HTR-8/SVneo (cell line): ENCODE results near the gene KSR2.
"Not testable (repeated sequence)": the region's sequence is repeated elsewhere in the genome, so short reads cannot be mapped to it uniquely, and the experiment has no call there.

Experiments used
- DNase-seq: peaks from one replicate; pipeline ENCODE4 v3.0.0; 2011; ENCODE audit warnings: low spot score, mixed read lengths; ENCODE audit not compliant: insufficient read length
- FAIRE-seq: peaks from 2 replicates; lab custom pipeline; 2011; peaks lifted over from hg19 to GRCh38; lab: Jason Lieb, UNC

The KSR2 gene

DNA sequence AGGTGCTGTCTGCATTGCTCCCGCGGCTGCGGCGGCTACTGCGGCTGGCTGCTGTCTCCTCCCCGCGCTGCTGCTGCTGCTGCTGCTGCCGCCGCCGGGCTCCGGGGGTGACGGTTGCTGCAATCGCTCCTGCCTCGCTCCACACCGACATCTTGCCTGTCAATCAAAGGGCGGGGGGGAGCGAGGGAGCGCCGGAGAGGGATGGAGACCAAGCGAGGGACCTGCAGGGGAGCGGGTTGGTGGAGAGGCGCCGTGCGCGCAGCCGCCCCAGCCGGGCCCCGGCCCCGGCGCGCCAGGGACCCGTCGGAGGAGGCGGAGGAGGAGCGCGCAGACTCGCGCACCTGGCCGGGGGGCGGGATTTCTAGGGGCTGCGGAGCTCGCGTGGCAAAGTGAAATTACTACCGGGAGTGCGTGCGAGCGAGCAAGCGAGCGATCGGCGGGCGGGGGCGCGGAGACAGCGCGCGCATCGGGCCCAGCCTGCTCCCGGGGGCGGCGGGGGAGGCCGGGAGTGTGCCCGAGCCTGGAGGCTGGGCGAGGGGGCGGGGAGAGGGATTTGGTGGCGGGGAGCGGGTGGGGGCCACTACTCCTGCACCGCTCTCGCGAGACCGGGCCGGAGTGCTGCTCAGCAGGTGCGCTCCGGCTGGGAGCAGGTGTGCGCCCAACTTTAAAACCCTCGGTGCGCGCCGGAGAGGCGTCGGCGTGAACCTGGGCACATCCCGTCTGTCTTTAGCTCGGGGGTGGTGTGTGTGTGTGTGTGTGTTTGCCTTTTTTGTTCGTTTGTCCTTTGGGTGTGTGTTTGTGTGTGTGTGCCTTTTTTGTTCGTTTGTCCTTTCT, at the start of gene KSR2:
KSR2 (minus strand) TSS at position 165 of the 834 bp plus-strand sequence. CDS start 735 bp downstream, outside the sequence.
- peak; percentile 65 for DNase-seq
- peak; percentile 66 for FAIRE-seq

DNA sequence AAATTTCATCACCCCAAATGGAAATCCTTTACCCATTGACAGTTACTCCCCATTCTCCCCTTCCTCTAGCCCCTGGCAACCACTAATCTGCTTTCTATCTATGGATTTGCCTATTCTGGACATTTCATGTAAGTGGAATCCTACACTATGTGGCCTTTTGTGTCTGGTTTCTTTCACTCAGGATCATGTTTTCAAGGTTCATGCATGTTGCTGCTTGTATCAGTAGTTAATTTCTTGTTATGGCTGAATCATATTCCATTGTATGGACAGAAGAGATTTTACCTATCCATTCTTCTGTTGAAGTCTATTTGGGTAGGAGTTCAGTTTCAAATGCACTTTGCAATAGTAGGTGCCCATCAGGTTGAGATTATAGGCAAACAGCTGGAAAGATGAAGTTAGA, 49.1 kb upstream of the KSR2 start:
- no peak for FAIRE-seq

DNA sequence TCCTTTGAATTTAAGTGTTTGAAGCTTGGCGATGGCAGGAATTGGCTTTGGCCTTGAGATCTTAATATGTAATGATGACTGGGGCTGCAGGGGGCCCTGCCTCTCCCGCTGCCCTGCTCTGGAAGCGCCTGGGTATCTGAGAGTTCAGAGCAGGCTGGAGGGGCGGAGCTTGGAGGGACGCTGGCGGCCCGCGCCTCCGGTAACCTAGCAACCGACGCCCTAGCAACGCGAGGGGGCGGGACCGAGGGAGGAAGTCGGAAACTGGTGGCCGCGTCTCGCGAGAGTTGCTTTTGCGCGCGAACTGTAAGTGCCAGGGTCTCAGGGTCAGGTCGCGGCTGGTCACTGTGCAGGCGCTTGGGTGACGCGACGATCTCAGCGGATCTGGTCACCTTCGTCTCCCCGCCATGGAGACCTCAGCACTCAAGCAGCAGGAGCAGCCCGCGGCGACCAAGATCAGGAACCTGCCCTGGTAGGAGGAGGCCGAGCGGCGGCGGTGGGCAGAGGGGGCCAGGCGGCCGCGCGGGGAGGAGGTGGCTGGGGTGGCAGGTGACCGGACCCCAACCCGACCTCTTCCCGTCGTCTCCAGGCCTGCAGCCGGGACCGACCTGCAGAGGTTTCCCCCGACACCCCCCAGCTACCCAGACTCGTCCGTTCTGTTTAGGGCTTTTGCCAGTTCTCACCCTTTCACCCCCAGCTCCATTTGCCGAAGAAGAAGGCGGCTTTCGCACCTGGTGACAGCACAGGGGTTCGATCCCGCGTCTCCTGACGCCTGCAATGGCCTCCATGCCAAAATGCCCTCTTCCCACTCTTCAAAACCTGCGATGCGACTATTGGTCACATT, 47.9 kb upstream of the KSR2 start, which contains the start of gene RFC5:
RFC5 (plus strand) TSS at position 280 of the 841 bp plus-strand sequence; CDS start at position 405, 125 bp downstream.
- FAIRE-seq: peak; percentile 82

More for the DNA sequence above, 49.1 kb upstream of the KSR2 start:
- no peak for DNase-seq

DNA sequence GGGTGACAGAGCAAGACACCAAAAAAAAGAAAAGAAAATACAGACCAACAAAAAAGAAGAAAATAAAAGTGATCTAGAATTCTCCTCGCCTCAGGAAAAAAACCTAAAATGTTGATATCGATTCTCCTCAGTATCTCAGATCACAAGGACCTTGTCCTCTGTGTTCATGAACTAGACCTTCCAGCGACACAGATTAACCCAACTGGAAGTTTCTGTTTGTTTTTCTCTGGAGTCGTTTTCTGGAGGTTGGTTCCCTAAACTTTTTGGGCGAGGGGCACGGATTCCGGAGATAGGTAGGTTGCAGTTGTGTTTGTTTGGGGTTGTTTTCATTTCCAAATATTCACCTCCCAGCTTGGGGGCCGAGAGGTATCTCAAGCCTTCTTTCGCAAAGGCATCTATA, 47.2 kb upstream of the KSR2 start:
- DNase-seq: no peak
- no peak for FAIRE-seq

More for the DNA sequence above, 47.9 kb upstream of the KSR2 start, which contains the start of gene RFC5:
- peak; percentile 97 for DNase-seq

DNA sequence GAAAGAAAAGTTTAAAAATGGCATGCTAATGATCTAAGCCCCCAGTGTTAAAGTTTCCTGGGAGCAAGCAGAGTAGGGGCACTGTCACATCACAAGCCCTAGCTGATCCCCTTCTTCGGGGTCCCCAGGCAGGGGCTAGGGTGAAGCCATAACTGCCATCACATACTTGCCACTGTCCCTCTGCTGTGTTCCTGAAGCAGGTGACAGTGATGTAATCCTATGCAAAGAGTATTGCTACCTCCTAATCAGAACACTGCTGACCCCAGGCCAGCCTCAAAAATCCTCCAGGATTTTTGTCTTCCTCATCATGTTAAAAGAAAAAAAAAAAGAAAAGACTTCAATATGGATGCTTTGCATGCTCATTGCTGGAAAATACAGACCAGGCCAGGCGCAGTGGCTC, 46.5 kb upstream of the KSR2 start:
- DNase-seq (no peak), FAIRE-seq (no peak)

DNA sequence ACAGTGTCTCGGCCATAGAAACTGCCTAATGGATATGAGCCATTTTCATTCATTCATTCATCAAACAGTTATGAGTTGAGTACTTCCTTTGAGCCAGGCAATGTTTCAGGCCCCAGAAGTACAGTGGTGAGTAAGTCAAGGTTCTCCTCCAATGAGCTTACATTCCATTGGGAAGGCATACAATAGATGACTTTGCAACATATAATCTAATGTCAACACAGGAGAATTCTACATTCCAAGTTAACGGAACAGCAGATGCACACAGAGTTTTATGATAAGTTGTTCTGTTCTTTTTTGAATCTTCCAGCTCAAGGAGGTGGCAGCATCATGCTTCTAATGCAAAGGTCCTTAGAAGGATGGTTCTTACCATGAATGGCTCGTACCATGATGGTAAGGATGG, 44.5 kb upstream of the KSR2 start:
- DNase-seq: no peak
- no peak for FAIRE-seq

DNA sequence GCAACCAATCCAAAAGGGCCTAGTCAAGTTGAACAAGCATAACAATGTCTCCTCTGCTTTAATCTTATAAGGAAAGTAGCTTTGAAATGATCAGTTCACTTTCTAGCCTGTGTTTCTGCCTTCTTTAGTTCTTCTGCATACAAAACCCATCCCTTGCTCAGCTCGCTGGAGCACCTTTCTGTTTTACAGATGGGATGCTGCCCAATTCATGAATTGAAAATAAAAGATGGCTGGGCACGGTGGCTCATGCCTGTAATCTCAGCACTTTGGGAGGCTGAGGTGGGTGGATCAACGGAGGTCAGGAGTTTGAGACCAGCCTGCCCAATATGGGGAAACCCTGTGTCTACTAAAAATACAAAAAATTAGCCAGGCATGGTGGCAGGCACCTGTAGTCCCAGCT, 43.2 kb upstream of the KSR2 start:
- FAIRE-seq: no peak
- DNase-seq: no peak

DNA sequence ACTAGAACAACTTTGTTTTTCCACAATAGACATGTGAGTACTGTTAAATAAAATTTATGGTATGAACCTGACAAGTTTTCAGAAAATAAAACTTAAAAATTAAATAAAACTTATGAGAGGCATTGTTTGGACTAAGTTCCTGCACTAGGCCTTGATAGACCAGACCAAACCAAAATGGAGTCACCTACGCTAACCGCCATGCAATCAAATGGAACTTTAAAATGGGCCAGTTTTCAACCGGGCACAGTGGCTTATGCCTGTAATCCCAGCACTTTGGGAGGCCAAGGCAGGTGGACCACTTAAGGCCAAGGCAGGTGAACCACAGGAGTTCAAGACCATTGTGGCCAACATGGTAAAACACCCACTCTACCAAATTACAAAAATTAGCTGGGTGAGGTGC, 42.6 kb upstream of the KSR2 start:
- no peak for DNase-seq

DNA sequence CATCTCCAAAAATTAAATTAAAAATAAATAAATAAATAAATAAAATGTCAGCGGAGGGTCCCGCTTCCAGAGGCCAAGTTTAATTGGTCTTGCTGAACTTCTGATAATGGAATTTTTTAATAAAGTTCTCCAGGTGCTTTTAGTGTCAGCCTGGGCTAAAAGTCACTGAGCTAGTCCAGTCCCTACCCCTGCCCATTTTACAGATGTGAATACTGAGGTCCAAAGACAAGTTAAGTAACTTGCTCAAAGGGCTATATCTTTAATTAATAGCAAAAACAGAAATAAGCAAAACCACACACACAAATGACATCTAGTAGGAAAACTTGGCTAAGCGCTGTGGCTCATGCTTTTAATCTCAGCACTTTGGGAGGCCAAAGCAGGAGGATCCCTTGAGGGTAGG, 42.1 kb upstream of the KSR2 start:
- no peak for DNase-seq
- FAIRE-seq: no peak

More for the DNA sequence above, 42.6 kb upstream of the KSR2 start:
- no peak for FAIRE-seq

DNA sequence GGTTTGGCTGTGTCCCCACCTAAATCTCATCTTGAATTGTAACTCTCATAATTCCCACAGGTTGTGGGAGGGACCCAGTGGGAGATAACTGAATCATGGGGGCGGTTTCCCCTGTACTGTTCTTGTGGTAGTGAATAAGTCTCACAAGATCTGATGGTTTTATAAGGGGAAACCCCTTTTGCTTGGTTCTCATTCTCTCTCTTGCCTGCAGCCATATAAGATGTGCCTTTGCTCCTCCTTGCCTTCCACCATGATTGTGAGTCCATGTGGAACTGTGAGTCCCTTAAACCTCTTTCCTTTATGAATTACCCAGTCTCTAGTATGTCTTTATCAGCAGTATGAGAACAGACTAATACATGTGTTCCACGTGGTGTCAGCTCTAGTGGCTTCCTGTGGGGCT, 31.0 kb upstream of the KSR2 start:
- FAIRE-seq, DNase-seq: not testable (repeated sequence)

DNA sequence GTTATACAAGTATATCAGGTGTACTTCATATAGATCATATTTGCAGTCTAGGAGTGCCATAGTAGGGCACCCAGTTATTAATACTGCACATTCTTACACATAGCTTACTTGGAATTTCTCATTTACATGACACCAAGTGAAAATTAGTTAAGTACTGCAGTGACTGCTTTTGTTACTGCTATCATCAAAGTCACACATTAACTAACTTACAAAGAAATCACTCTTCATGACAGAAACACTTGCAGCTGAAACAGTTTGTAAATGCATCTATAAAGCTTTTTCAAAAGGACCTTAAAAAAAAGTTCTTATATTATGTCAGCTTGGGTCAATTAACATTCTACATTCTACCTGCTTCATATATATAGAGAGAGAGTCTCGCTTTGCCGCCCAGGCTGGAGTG, 29.9 kb upstream of the KSR2 start:
- no peak for DNase-seq
- no peak for FAIRE-seq

DNA sequence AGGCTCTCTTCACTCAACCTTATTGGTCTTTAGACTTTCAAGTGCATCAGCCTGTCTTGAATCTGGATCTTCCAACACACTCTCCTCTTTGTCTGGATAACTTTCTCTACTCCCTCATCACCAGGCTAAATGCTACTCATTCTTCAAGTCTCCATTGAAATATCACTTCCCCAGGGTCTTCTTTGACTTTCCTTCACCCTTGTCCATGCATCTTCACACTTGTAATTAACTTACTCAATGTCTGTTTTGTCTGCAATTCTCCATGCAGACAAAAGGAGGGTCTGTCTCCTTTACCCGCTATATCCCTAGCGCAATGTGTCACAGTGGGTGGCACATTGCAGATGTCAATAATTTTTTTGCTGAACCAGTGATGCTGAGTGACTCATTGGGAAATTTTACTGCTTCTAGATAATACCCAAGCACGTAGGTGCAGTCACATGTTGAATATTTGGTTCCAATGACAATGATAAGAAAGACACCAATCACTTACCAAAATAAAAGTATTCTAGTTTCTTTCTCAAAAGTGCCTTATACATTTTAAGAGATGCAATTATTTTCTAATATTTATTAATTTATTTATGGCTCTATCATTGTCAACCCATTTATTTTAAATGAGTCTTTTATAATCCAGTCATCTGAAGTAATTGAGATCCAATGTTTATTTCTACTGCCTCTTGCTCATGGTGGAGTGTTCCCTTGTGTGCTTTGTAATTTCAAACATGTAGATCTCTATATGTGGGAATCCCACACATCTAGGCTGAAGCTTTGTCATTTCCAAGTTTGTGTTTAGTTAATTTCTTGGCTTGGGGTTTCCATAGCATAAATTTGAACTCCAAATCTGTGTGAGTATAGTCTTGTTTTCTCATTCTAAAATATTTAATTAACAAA, 26.0 kb upstream of the KSR2 start:
- FAIRE-seq: no peak
- DNase-seq: no peak

DNA sequence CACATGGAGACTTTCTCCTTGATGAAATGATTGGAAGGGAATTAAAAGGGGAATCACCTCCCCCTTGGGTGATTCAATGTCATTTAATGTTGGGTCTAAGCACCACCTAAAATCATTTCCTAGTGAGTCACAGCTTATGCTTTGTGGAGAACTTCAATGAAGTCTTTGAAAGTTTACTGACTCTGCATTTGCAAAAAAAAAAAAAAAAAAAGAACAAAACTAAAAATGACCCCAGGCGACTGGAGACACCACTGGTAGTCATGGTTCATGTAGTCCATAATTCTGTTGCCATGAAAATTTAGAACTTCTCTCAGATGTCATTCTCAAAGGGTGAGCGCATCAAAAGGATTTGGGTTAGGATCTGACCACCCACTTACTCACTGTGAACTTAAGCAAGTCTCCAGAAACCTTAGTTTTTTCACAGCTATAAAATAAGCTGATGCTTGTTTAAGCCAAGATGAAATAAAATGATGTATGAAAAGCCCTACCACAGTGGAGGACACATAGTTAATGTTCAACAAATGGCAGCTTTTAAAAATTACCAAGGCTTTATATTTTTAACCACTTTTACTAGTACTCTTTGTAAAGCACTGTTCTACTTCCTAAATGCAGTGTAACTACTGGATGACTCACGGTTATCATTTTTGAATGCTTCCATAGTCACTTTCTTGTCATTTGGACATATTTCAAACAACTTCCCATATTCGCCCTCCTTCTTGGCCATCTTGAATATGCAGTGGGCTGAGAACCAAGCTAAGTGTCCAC, 18.1 kb upstream of the KSR2 start:
- peak; percentile 33 for DNase-seq
- FAIRE-seq: no peak

DNA sequence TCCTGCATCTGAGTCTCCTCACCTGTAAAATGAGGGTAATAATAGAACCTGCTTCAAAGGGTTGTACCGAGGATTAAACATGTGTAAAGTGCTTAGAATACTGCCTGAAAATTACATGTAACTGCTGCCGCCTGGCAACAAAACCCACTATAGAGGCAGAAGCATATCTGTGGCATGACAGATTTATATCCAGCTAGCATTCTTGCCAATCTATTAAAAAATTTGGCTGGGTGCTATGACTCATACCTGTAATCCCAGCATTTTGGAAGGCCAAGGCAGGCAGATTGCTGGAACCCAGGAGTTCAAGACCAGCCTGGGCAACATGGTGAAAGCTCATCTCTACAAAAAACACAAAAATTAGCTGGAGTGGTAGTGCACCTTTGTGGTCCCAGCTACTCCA, 16.4 kb upstream of the KSR2 start:
- DNase-seq (no peak), FAIRE-seq (no peak)

DNA sequence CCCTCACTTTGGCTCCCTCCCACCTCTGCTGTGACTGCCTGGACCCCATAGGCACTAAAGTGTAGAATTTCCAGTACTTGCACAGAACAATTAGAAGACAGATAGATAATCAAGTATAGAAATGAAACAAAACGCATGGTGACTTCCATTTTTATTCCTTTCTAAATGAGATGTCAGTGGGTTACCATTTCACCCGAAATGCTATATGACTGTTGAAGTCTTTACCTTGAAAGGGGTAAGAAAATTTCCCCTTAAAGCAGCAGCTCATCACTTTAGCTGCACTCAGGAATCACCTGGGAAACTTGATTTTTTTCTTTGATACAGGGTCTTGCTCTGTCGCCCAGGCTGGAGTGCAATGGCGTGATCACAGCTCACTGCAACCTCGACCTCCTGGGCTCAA, 12.5 kb upstream of the KSR2 start:
- FAIRE-seq: no peak
- DNase-seq: no peak

DNA sequence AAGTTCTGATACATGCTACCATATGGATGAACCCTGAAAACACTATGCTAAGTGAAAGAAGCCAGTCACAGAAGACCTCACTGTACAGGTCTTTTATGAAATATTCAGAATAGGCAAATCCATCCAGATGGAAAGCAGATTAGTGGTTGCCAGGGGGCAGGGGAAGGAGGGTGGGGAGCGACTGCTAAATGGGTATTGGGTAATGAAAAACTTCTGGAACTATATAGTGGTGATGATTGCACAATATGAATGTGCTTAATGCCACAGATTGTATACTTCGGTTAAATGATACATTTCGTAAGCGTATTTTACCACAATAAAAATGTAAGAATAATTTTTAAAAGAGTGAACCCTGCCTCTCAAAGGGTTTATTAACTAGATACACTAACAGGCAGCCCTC, 11.8 kb upstream of the KSR2 start:
- no peak for DNase-seq
- FAIRE-seq: no peak

DNA sequence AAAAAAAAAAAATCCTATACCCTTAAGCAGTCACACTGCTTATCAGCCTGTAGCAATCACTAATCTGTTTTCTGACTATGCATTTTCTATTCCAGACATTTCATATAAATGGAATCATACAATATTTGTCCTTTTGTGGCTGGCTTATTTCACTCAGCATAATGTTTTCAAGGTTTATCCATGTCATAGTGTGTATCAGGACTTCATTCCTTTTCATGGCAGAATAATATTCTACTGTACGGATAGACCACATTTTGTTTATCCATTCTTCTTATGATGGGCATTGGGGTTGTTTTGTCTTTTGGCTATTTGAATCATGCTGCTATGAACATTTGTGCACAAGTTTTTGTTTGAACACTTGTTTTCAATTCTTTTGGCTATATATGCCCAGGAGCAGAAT, 8.6 kb upstream of the KSR2 start:
- DNase-seq: no peak
- FAIRE-seq: no peak

DNA sequence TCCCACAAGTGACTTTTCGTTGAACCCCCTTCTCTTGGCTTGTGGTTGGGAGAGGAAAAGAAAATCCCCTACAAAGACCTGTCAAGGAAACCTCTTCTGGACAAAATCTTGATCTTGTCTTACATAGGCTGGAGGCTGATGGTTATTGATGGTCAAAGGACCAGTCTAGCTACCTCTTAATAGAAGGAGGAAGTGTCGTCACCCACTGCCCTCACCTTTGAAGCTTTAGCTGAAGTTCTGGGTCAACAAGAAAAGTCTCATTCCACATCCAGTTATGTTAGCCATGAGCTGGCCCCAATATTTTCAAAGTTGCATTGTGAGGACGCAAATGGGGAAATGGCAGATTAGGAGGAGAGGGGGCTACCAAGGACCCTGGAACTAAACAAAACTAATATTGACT, 6.2 kb upstream of the KSR2 start:
- FAIRE-seq (no peak), DNase-seq (no peak)

DNA sequence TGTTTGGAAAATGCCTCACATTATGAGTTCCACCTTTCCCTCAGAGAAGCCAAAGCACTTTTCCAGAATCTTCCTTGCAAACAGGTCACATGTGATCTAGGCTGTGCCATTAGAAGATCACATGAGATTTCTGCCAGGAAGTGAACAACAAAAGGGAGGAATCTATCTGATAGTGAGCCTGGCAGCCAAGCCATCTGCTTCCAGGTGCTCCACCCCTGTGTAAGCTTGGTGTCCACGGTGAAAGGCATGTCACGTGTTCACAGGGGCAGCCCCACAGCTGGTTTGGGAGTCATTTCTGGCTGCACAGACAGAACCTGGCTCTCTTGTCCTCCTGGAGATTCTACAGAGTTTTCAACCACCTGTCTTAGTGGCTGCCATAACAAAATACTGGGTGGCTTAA, 3.5 kb upstream of the KSR2 start:
- DNase-seq (no peak), FAIRE-seq (no peak)
